ENCODE measurements around the gene SEMA3E. TPM values are rescaled to one million over a fixed set of nuclear protein-coding genes. Genes with fewer than 3 reads are reported as not detected.

SEMA3E gene
- total RNA-seq, 1 experiment from 2014 or later, result 0.20 TPM

DNA sequence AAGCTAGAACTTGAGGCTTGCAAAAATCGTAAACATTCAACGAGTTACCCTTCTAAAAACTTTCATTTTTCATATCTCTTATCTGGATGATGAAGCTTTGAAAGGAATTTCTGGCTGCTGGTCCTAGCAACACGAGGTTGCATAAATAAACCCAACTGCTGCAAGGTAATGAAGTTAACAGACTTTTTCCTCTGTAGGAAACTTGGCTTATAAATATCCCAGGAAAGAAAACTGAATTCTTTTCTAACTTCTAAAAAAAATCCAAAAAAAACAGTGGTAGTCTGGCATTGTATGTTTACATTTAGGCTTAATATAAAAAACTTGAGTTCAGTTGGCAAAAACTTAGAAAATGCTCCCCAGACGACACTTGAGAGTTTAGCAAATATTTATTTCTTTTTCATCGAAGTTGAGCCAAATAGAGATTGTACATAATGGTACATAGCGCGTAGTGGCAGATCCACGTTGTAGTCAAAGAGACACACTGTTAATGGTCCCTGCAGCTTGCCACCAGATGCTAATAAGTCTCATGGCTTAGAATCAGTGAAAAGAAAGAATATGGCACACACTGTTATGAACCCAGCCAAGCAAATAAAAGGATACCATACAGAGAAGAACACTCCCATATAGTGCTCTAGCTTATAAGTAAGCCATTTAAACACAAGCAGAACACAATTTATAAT, 285.9 kb downstream of the SEMA3E start:
- Histone ChIP-seq H3K9me3 (no peaks in the 10 kb centered on the region), H3K27me3 (replicated peaks; ENCODE audit: control insufficient read depth, insufficient read depth, low read length) (no peaks in the 10 kb centered on the region), H3K36me3 (ENCODE audit: control insufficient read depth, insufficient read depth, low read length) (no peaks in the 10 kb centered on the region), H3K4me3 (ENCODE audit: low read depth, low read length) (no peak overlapping the region), H3K4me1 (no peaks in the 10 kb centered on the region)
- Mint-ChIP-seq H3K27me3 (ENCODE audit: insufficient read depth, unreplicated experiment) (peaks cover 4% of the 10 kb centered on the region), H3K36me3 (ENCODE audit: insufficient read depth, unreplicated experiment) (no peaks in the 10 kb centered on the region), H3K9me3 (ENCODE audit: unreplicated experiment) (no peaks in the 10 kb centered on the region), H3K4me3 (ENCODE audit: unreplicated experiment) (no peak overlapping the region), H3K4me1 (ENCODE audit: low read depth, unreplicated experiment) (no peaks in the 10 kb centered on the region), H3K27ac (ENCODE audit: unreplicated experiment) (no peak overlapping the region)
- no TSS peak for BruUV-seq (replicated peaks)
- ChIA-PET CTCF (no interaction called here), POLR2A (no interaction called here)
- TF ChIP-seq, protein P1, sequence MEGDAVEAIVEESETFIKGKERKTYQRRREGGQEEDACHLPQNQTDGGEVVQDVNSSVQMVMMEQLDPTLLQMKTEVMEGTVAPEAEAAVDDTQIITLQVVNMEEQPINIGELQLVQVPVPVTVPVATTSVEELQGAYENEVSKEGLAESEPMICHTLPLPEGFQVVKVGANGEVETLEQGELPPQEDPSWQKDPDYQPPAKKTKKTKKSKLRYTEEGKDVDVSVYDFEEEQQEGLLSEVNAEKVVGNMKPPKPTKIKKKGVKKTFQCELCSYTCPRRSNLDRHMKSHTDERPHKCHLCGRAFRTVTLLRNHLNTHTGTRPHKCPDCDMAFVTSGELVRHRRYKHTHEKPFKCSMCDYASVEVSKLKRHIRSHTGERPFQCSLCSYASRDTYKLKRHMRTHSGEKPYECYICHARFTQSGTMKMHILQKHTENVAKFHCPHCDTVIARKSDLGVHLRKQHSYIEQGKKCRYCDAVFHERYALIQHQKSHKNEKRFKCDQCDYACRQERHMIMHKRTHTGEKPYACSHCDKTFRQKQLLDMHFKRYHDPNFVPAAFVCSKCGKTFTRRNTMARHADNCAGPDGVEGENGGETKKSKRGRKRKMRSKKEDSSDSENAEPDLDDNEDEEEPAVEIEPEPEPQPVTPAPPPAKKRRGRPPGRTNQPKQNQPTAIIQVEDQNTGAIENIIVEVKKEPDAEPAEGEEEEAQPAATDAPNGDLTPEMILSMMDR (IDR thresholded peaks at IDR 0.05; ENCODE audit: insufficient read depth in 1 of 2, low read depth in 1 of 2, low read length in 1 of 2, severe bottlenecking in 1 of 2, unreplicated experiment in 1 of 2), result no peak
- intact Hi-C loops (cut with micrococcal nuclease; ENCODE audit: unreplicated experiment), result loop anchor here (2.0 to 10.0 kb wide), 2 partner anchors 14 to 88 kb away; no protein-coding TSS in a partner anchor
- no peak for DNase-seq

DNA sequence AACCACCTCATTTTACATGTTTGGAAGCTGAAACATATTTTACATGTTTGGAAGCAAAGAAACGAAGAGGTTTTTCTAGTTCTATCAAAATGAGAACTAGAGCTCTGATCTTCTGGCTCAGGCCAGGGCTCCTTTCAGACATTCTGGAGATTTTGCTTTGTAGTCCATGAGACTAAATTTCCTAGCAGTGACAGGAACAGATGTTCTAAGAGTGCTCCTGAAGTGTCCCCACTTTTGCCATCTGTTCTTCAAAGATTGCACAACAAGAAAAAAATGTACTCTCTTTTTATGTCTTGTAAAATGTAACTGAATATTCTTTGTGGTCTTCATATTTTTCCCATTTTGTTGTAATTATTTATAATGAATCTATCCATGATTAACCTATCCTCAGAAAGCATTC, 289.8 kb downstream of the SEMA3E start:
- H3K36me3 Mint-ChIP-seq (ENCODE audit: insufficient read depth, unreplicated experiment), result no peaks in the 10 kb centered on the region
- Histone ChIP-seq H3K4me1 (no peaks in the 10 kb centered on the region), H3K36me3 (ENCODE audit: control insufficient read depth, insufficient read depth, low read length) (no peaks in the 10 kb centered on the region), H3K4me3 (ENCODE audit: low read depth, low read length) (no peak overlapping the region), H3K9me3 (no peaks in the 10 kb centered on the region), H3K27me3 (replicated peaks; ENCODE audit: control insufficient read depth, insufficient read depth, low read length) (no peaks in the 10 kb centered on the region)
- CTCF ChIA-PET, result no interaction called here
- POLR2A ChIA-PET, result no interaction called here
- no peak overlapping the region for H3K27ac Mint-ChIP-seq (ENCODE audit: unreplicated experiment)
- intact Hi-C loops (cut with micrococcal nuclease; ENCODE audit: unreplicated experiment), result no loop called here
- peaks cover 3% of the 10 kb centered on the region for H3K27me3 Mint-ChIP-seq (ENCODE audit: insufficient read depth, unreplicated experiment)
- TF ChIP-seq, protein P1 (IDR thresholded peaks at IDR 0.05; ENCODE audit: insufficient read depth in 1 of 2, low read depth in 1 of 2, low read length in 1 of 2, severe bottlenecking in 1 of 2, unreplicated experiment in 1 of 2), result no peak
- H3K4me3 Mint-ChIP-seq (ENCODE audit: unreplicated experiment), result no peak overlapping the region
- BruUV-seq (replicated peaks), result no TSS peak
- no peak for DNase-seq
- no peaks in the 10 kb centered on the region for H3K9me3 Mint-ChIP-seq (ENCODE audit: unreplicated experiment)
- no peaks in the 10 kb centered on the region for H3K4me1 Mint-ChIP-seq (ENCODE audit: low read depth, unreplicated experiment)

DNA sequence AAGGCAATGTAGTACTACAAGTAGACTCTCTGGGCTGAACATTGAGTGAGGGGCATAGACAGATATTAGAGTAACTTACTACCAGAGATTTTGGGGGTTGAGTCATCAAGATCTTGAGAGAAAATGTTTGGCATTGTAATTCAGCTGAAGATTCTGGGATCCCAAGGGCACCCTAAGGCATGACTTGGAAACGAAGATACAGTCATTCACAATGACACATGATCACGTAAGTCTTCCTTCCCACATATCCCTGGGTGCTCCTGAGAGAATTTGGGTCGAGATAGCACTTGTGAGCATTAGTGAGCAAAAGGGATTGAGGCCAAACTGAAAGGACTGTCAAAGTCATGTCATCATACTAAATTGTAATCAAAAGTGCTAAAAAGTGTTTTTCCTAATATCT, 293.8 kb downstream of the SEMA3E start:
- no peaks in the 10 kb centered on the region for H3K9me3 ChIP-seq
- H3K27me3 Mint-ChIP-seq (ENCODE audit: insufficient read depth, unreplicated experiment), result peaks cover 8% of the 10 kb centered on the region
- H3K36me3 ChIP-seq (ENCODE audit: control insufficient read depth, insufficient read depth, low read length), result no peaks in the 10 kb centered on the region
- no TSS peak for BruUV-seq (replicated peaks)
- no peak overlapping the region for H3K4me3 ChIP-seq (ENCODE audit: low read depth, low read length)
- no peak overlapping the region for H3K27ac Mint-ChIP-seq (ENCODE audit: unreplicated experiment)
- H3K9me3 Mint-ChIP-seq (ENCODE audit: unreplicated experiment), result no peaks in the 10 kb centered on the region
- no peaks in the 10 kb centered on the region for H3K4me1 ChIP-seq
- H3K36me3 Mint-ChIP-seq (ENCODE audit: insufficient read depth, unreplicated experiment), result no peaks in the 10 kb centered on the region
- no peak for DNase-seq
- no peaks in the 10 kb centered on the region; the same call in 1 of the 2 replicates for H3K27me3 ChIP-seq (replicated peaks; ENCODE audit: control insufficient read depth, insufficient read depth, low read length)
- ChIA-PET CTCF (no interaction called here), POLR2A (no interaction called here)
- no peaks in the 10 kb centered on the region for H3K4me1 Mint-ChIP-seq (ENCODE audit: low read depth, unreplicated experiment)
- no peak overlapping the region for H3K4me3 Mint-ChIP-seq (ENCODE audit: unreplicated experiment)
- TF ChIP-seq, protein P1 (IDR thresholded peaks at IDR 0.05; ENCODE audit: insufficient read depth in 1 of 2, low read depth in 1 of 2, low read length in 1 of 2, severe bottlenecking in 1 of 2, unreplicated experiment in 1 of 2), result no peak
- intact Hi-C loops (cut with micrococcal nuclease; ENCODE audit: unreplicated experiment), result no loop called here
